Measurements from ENCODE around the gene NPAT. TPM values are rescaled to one million over a fixed set of nuclear protein-coding genes. Genes with fewer than 3 reads are reported as not detected.

Gene NPAT
- 9.9 and 10.8 TPM in 2 replicates for polyA plus RNA-seq
- 49.7 and 55.6 TPM in 2 replicates for polyA minus RNA-seq

DNA sequence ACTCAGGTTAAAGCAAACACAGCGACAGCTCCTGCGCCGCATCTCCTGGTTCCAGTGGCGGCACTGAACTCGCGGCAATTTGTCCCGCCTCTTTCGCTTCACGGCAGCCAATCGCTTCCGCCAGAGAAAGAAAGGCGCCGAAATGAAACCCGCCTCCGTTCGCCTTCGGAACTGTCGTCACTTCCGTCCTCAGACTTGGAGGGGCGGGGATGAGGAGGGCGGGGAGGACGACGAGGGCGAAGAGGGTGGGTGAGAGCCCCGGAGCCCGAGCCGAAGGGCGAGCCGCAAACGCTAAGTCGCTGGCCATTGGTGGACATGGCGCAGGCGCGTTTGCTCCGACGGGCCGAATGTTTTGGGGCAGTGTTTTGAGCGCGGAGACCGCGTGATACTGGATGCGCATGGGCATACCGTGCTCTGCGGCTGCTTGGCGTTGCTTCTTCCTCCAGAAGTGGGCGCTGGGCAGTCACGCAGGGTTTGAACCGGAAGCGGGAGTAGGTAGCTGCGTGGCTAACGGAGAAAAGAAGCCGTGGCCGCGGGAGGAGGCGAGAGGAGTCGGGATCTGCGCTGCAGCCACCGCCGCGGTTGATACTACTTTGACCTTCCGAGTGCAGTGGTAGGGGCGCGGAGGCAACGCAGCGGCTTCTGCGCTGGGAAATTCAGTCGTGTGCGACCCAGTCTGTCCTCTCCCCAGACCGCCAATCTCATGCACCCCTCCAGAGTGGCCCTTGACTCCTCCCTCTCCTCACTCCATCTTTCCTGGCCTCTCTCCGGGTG is at the start of gene NPAT, which contains the start of gene ATM:
Gene NPAT, minus strand, starts transcription at position 65 of the 774 bp plus-strand sequence. CDS start 102 bp downstream, outside the sequence.
Gene ATM, plus strand, starts transcription at position 494 of the 774 bp plus-strand sequence. CDS start 4,558 bp downstream, outside the sequence.
- H3K27ac ChIP-seq (ENCODE audit: low read length), result peak within 1 kb of the TSS; percentile 95
- no peaks in the 10 kb centered on the region for H3F3A ChIP-seq (ENCODE audit: insufficient read depth, low read length, poor library complexity, severe bottlenecking)
- no peaks in the 10 kb centered on the region for H3K9me3 ChIP-seq (ENCODE audit: low read length)
- H3K79me2 ChIP-seq (replicated peaks; ENCODE audit: insufficient read depth, low read length), result peaks cover 65% of the 10 kb centered on the region
- peak within 1 kb of the TSS; percentile 66 for H3K4me2 ChIP-seq (ENCODE audit: low read length)
- no peaks in the 10 kb centered on the region for H4K20me1 ChIP-seq (ENCODE audit: insufficient read depth)
- peak within 1 kb of the TSS; percentile 90 for H3K9ac ChIP-seq (ENCODE audit: low read length)
- H3K36me3 ChIP-seq (ENCODE audit: insufficient read depth, low read length), result no peaks in the 10 kb centered on the region
- H3K9me2 ChIP-seq (ENCODE audit: insufficient read depth, low read length), result no peaks in the 10 kb centered on the region
- TF ChIP-seq POLR2AphosphoS5 (IDR thresholded peaks at IDR 0.05), result peak; percentile 96
- peak; percentile 62 for TF ChIP-seq SMC3 (conservative IDR thresholded peaks at IDR 0.05; ENCODE audit: poor library complexity)
- peak; percentile 67 for TF ChIP-seq TAF1 (IDR thresholded peaks at IDR 0.05; ENCODE audit: low read depth)
- TF ChIP-seq, protein P1, sequence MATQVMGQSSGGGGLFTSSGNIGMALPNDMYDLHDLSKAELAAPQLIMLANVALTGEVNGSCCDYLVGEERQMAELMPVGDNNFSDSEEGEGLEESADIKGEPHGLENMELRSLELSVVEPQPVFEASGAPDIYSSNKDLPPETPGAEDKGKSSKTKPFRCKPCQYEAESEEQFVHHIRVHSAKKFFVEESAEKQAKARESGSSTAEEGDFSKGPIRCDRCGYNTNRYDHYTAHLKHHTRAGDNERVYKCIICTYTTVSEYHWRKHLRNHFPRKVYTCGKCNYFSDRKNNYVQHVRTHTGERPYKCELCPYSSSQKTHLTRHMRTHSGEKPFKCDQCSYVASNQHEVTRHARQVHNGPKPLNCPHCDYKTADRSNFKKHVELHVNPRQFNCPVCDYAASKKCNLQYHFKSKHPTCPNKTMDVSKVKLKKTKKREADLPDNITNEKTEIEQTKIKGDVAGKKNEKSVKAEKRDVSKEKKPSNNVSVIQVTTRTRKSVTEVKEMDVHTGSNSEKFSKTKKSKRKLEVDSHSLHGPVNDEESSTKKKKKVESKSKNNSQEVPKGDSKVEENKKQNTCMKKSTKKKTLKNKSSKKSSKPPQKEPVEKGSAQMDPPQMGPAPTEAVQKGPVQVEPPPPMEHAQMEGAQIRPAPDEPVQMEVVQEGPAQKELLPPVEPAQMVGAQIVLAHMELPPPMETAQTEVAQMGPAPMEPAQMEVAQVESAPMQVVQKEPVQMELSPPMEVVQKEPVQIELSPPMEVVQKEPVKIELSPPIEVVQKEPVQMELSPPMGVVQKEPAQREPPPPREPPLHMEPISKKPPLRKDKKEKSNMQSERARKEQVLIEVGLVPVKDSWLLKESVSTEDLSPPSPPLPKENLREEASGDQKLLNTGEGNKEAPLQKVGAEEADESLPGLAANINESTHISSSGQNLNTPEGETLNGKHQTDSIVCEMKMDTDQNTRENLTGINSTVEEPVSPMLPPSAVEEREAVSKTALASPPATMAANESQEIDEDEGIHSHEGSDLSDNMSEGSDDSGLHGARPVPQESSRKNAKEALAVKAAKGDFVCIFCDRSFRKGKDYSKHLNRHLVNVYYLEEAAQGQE (IDR thresholded peaks at IDR 0.05; ENCODE audit: borderline replicate concordance), result peak; percentile 35
- TF ChIP-seq EZH2 (IDR thresholded peaks at IDR 0.05; ENCODE audit: borderline replicate concordance, insufficient read depth, low read length, poor library complexity, severe bottlenecking), result no peak
- peak; percentile 100 for TF ChIP-seq MXI1 (conservative IDR thresholded peaks at IDR 0.05; ENCODE audit: poor library complexity, severe bottlenecking)
- TF ChIP-seq, protein P2, sequence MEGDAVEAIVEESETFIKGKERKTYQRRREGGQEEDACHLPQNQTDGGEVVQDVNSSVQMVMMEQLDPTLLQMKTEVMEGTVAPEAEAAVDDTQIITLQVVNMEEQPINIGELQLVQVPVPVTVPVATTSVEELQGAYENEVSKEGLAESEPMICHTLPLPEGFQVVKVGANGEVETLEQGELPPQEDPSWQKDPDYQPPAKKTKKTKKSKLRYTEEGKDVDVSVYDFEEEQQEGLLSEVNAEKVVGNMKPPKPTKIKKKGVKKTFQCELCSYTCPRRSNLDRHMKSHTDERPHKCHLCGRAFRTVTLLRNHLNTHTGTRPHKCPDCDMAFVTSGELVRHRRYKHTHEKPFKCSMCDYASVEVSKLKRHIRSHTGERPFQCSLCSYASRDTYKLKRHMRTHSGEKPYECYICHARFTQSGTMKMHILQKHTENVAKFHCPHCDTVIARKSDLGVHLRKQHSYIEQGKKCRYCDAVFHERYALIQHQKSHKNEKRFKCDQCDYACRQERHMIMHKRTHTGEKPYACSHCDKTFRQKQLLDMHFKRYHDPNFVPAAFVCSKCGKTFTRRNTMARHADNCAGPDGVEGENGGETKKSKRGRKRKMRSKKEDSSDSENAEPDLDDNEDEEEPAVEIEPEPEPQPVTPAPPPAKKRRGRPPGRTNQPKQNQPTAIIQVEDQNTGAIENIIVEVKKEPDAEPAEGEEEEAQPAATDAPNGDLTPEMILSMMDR (IDR thresholded peaks at IDR 0.05; ENCODE audit: poor library complexity, severe bottlenecking), result peak; percentile 99
- TF ChIP-seq EP300 (conservative IDR thresholded peaks at IDR 0.05; ENCODE audit: poor library complexity, severe bottlenecking), result no peak
- TF ChIP-seq RAD21 (conservative IDR thresholded peaks at IDR 0.05), result peak; percentile 65
- H3K27me3 ChIP-seq (ENCODE audit: insufficient read depth, low read depth, low read length), result no peaks in the 10 kb centered on the region
- H2AFZ ChIP-seq (ENCODE audit: low read depth, low read length), result peak within 1 kb of the TSS; percentile 92
- peak within 1 kb of the TSS; percentile 85 for H3K4me3 ChIP-seq (ENCODE audit: low read length)

DNA sequence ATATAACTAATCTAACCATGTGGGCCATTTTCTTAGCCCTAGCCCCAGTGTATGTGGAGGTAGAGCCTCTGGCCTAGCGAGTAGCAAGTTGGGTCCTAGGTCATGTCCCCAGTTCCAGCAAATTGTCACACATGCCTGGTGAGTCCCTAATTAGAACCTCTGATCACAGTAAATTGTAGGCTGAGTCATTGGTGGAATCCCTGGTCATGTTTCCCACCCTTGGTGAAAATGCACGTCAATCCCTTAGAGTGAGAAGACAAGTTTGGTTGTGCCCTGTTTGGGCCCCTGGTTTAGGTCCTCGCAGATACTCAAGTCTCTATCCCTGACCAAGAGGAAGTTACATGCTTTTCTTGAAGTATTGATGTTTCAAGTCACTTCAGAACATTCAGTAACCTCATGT is 47.1 kb upstream of the NPAT start:
- no peak overlapping the region for H2AFZ ChIP-seq (ENCODE audit: low read depth, low read length)
- H3K9me2 ChIP-seq (ENCODE audit: insufficient read depth, low read length), result no peaks in the 10 kb centered on the region
- no peak overlapping the region for H3K27ac ChIP-seq (ENCODE audit: low read length)
- no peak for TF ChIP-seq EZH2 (IDR thresholded peaks at IDR 0.05; ENCODE audit: borderline replicate concordance, insufficient read depth, low read length, poor library complexity, severe bottlenecking)
- TF ChIP-seq, protein P1 (IDR thresholded peaks at IDR 0.05; ENCODE audit: borderline replicate concordance), result no peak
- no peak for TF ChIP-seq POLR2AphosphoS5 (IDR thresholded peaks at IDR 0.05)
- no peak for TF ChIP-seq SMC3 (conservative IDR thresholded peaks at IDR 0.05; ENCODE audit: poor library complexity)
- no peak for TF ChIP-seq MXI1 (conservative IDR thresholded peaks at IDR 0.05; ENCODE audit: poor library complexity, severe bottlenecking)
- no peak for TF ChIP-seq RAD21 (conservative IDR thresholded peaks at IDR 0.05)
- TF ChIP-seq, protein P2 (IDR thresholded peaks at IDR 0.05; ENCODE audit: poor library complexity, severe bottlenecking), result no peak
- no peak for TF ChIP-seq TAF1 (IDR thresholded peaks at IDR 0.05; ENCODE audit: low read depth)
- TF ChIP-seq EP300 (conservative IDR thresholded peaks at IDR 0.05; ENCODE audit: poor library complexity, severe bottlenecking), result no peak
- H3K36me3 ChIP-seq (ENCODE audit: insufficient read depth, low read length), result no peaks in the 10 kb centered on the region
- H4K20me1 ChIP-seq (ENCODE audit: insufficient read depth), result no peaks in the 10 kb centered on the region
- H3F3A ChIP-seq (ENCODE audit: insufficient read depth, low read length, poor library complexity, severe bottlenecking), result no peaks in the 10 kb centered on the region
- no peak overlapping the region for H3K4me2 ChIP-seq (ENCODE audit: low read length)
- no peak overlapping the region for H3K9ac ChIP-seq (ENCODE audit: low read length)
- H3K9me3 ChIP-seq (ENCODE audit: low read length), result no peaks in the 10 kb centered on the region
- no peaks in the 10 kb centered on the region for H3K27me3 ChIP-seq (ENCODE audit: insufficient read depth, low read depth, low read length)
- H3K79me2 ChIP-seq (replicated peaks; ENCODE audit: insufficient read depth, low read length), result no peaks in the 10 kb centered on the region
- H3K4me3 ChIP-seq (ENCODE audit: low read length), result no peak overlapping the region
